CD14-positive monocyte (primary cell): ENCODE measurements around the gene TNS2. TPM values are rescaled to one million over a fixed set of nuclear protein-coding genes. Genes with fewer than 3 reads are reported as not detected.

Experiments used
- DNase-seq, 3 donors: peaks; one replicate each; pipeline ENCODE4 v3.0.0-alpha.2; 2011 to 2022
- H2AFZ ChIP-seq: 2 replicates; pipeline ENCODE4 v1.6.0; 2012; ENCODE audit warnings: mild to moderate bottlenecking, low read depth, low read length, inconsistent platforms; ENCODE audit not compliant: insufficient read depth, poor library complexity, severe bottlenecking
- H3K27ac ChIP-seq, 2 donors: 1 replicate in 1 of 2; 2 replicates in 1 of 2; pipeline ENCODE4 v1.5.1; 2012 to 2013; ENCODE audit warnings: low read length in 2 of 2, control low read depth in 1 of 2, inconsistent platforms in 1 of 2, low read depth in 1 of 2, mild to moderate bottlenecking in 1 of 2
- H3K27me3 ChIP-seq, 2 donors: one replicate each; pipeline versions ENCODE4 v1.6.0 to v1.6.1; 2011 to 2013; ENCODE audit warnings: low read length in 2 of 2; ENCODE audit not compliant: control insufficient read depth in 2 of 2, insufficient read depth in 2 of 2
- H3K36me3 ChIP-seq, 2 donors: replicated peaks in 1 of 2; 1 replicate in 1 of 2; 2 replicates in 1 of 2; pipeline versions ENCODE4 v1.5.1 to v1.6.1; 2012 to 2013; ENCODE audit warnings: low read length in 2 of 2, control low read depth in 1 of 2, inconsistent platforms in 1 of 2, mild to moderate bottlenecking in 1 of 2; ENCODE audit not compliant: insufficient read depth in 2 of 2, control insufficient read depth in 1 of 2
- H3K4me1 ChIP-seq, 2 donors: 1 replicate in 1 of 2; 2 replicates in 1 of 2; pipeline versions ENCODE4 v1.5.1 to v1.6.1; 2012 to 2013; ENCODE audit warnings: low read length in 2 of 2, control low read depth in 1 of 2, inconsistent platforms in 1 of 2, mild to moderate bottlenecking in 1 of 2, moderate library complexity in 1 of 2; ENCODE audit not compliant: insufficient read depth in 2 of 2, control insufficient read depth in 1 of 2
- H3K4me2 ChIP-seq: replicated peaks from 2 replicates; pipeline ENCODE3; 2012; ENCODE audit warnings: low read length, moderate library complexity, mild to moderate bottlenecking; ENCODE audit not compliant: poor library complexity, severe bottlenecking; ENCODE audit errors: extremely low read depth
- H3K4me3 ChIP-seq, 3 experiments: fragments of 200-600 bp in 1 of 3; sonication (generic) in 1 of 3; replicated peaks in 1 of 3; 1 replicate in 2 of 3; 2 replicates in 1 of 3; pipeline ENCODE4 v1.5.1; 2011 to 2013; ENCODE audit warnings: low read length in 3 of 3, mild to moderate bottlenecking in 3 of 3, control low read depth in 2 of 3, low read depth in 2 of 3, inconsistent platforms in 1 of 3, moderate library complexity in 1 of 3
- H3K79me2 ChIP-seq: 2 replicates; pipeline ENCODE4 v1.6.0; 2012; ENCODE audit warnings: mild to moderate bottlenecking, control low read depth, inconsistent platforms, low read length, moderate library complexity; ENCODE audit not compliant: insufficient read depth
- H3K9ac ChIP-seq: 2 replicates; pipeline ENCODE4 v1.6.0; 2017; ENCODE audit warnings: low read length, mild to moderate bottlenecking; ENCODE audit not compliant: insufficient read depth, poor library complexity, severe bottlenecking
- H3K9me3 ChIP-seq, 2 donors: replicated peaks in 1 of 2; 1 replicate in 1 of 2; 2 replicates in 1 of 2; pipeline versions ENCODE4 v1.5.1 to v1.6.1; 2012 to 2013; ENCODE audit warnings: low read length in 2 of 2, control low read depth in 1 of 2; ENCODE audit not compliant: control insufficient read depth in 1 of 2, insufficient read depth in 1 of 2
- H4K20me1 ChIP-seq: 2 replicates; pipeline ENCODE4 v1.6.0; 2012; ENCODE audit warnings: mild to moderate bottlenecking, low read length, control low read depth, moderate library complexity; ENCODE audit not compliant: insufficient read depth
- H3K27ac Mint-ChIP-seq, 7 donors: one replicate each; pipeline ENCODE4 v1.8.0; 2020; ENCODE audit warnings: mild to moderate bottlenecking in 7 of 7, mixed read lengths in 7 of 7, moderate library complexity in 6 of 7, inconsistent platforms in 2 of 7
- H3K27me3 Mint-ChIP-seq, 3 donors: one replicate each; pipeline ENCODE4 v1.8.0; 2021 to 2022; ENCODE audit warnings: low read depth in 3 of 3, mild to moderate bottlenecking in 3 of 3, mixed read lengths in 3 of 3, moderate library complexity in 3 of 3, inconsistent platforms in 1 of 3
- H3K36me3 Mint-ChIP-seq, 2 donors: one replicate each; pipeline ENCODE4 v1.8.0; 2020; ENCODE audit warnings: mixed read lengths in 2 of 2, inconsistent platforms in 1 of 2, mild to moderate bottlenecking in 1 of 2
- H3K4me1 Mint-ChIP-seq: one replicate; pipeline ENCODE4 v1.8.0; 2020; ENCODE audit warnings: mild to moderate bottlenecking, mixed read lengths
- H3K4me3 Mint-ChIP-seq, 2 donors: one replicate each; pipeline ENCODE4 v1.8.0; 2020; ENCODE audit warnings: mild to moderate bottlenecking in 2 of 2, mixed read lengths in 2 of 2, moderate library complexity in 1 of 2
- H3K9me3 Mint-ChIP-seq, 7 donors: one replicate each; pipeline ENCODE4 v1.8.0; 2020 to 2022; ENCODE audit warnings: mixed read lengths in 7 of 7, mild to moderate bottlenecking in 6 of 7, moderate library complexity in 6 of 7, inconsistent platforms in 2 of 7
- WGBS: methylation state at CpG from one replicate; pipeline ENCODE4 v1.1.5; 2013; ENCODE audit warnings: missing lambda C conversion rate; ENCODE audit not compliant: insufficient coverage; 5-methylcytosine and 5-hydroxymethylcytosine counted together
- intact Hi-C, 2 donors: fragments of 100-400 bp; cut with micrococcal nuclease; formaldehyde crosslinking; loops; one replicate each; pipeline versions ENCODE4 v1.15.0 to v1.15.1; 2023
- polyA plus RNA-seq, 3 donors: library from polyadenylated mRNA; depleted of rRNA in 1 of 3; unstranded in 2 of 3; stranded (reverse) in 1 of 3; fragments of 300-500 nt in 2 of 3; fragments of >200 nt in 1 of 3; fragmentation: Illumina TruSeq in 2 of 3; gene quantifications; 1 replicate in 2 of 3; 2 replicates in 1 of 3; pipeline ENCODE4 v1.2.3, GENCODE V29; 2012 to 2021
- small RNA-seq: library from RNA; depleted of rRNA; stranded (forward); fragments of <200 nt; gene quantifications from one replicate; pipeline ENCODE3, GENCODE V24; 2012; ENCODE audit warnings: low read depth; ENCODE audit not compliant: insufficient read length
- TF ChIP-seq, protein P1 (sequence below): fragments of 200-600 bp; IDR thresholded peaks from one replicate; pipeline ENCODE4 v1.8.0; 2022; ENCODE audit warnings: antibody characterized with exemption, mild to moderate bottlenecking

Gene TNS2
- polyA plus RNA-seq, 3 donors = 0.05 to 0.43 (median 0.36) TPM

DNA sequence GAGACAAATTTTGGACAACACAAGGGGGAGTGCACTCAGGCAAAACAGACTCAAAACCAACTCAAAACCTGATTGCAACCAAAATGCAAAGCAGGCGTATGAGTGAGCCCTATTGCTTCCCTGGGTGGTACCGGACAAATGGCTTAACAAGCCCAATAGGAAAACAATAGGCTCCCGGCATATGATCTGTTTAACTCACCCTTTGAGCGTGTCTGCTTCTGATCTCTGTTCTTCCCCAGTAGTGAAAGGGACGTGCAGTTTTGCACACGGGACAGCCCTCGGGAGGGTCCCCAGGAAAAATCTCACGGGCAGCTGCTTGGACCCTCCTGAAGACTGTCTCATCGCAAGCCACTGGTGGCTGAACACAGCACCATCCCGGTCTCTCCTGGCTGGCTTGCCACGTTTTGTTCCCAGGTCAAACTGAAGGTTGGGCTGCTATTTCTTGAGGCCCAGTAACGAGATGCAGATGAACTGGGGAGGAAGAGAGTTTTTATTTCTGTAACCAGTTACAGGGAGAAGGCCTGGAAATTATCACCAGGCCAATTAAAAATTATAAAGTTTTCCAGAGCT lies 63.4 kb downstream of the TNS2 start:
- H3K4me3 ChIP-seq = no peak overlapping the region
- no peak overlapping the region for H3K27ac ChIP-seq
- no peak overlapping the region for H3K4me3 Mint-ChIP-seq
- H3K79me2 ChIP-seq = no peaks in the 10 kb centered on the region
- 100% methylated on average over 10 of the region's 12 CpGs for WGBS
- no peak overlapping the region for H3K9ac ChIP-seq
- intact Hi-C loops = no loop called here
- H3K36me3 Mint-ChIP-seq = no peaks in the 10 kb centered on the region
- no peaks in the 10 kb centered on the region for H3K27me3 Mint-ChIP-seq
- H3K27me3 ChIP-seq = no peaks in the 10 kb centered on the region
- peaks cover 7 to 8% of the 10 kb centered on the region in 2 donors for H3K4me1 ChIP-seq
- no peak for DNase-seq
- H3K4me1 Mint-ChIP-seq = peaks cover 16% of the 10 kb centered on the region
- no peak overlapping the region for H2AFZ ChIP-seq
- H3K27ac Mint-ChIP-seq = no peak overlapping the region
- no peaks in the 10 kb centered on the region for H3K9me3 ChIP-seq
- TF ChIP-seq, protein P1, sequence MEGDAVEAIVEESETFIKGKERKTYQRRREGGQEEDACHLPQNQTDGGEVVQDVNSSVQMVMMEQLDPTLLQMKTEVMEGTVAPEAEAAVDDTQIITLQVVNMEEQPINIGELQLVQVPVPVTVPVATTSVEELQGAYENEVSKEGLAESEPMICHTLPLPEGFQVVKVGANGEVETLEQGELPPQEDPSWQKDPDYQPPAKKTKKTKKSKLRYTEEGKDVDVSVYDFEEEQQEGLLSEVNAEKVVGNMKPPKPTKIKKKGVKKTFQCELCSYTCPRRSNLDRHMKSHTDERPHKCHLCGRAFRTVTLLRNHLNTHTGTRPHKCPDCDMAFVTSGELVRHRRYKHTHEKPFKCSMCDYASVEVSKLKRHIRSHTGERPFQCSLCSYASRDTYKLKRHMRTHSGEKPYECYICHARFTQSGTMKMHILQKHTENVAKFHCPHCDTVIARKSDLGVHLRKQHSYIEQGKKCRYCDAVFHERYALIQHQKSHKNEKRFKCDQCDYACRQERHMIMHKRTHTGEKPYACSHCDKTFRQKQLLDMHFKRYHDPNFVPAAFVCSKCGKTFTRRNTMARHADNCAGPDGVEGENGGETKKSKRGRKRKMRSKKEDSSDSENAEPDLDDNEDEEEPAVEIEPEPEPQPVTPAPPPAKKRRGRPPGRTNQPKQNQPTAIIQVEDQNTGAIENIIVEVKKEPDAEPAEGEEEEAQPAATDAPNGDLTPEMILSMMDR = no peak
- peaks cover 0 to 2% (median 0%) of the 10 kb centered on the region in 7 donors for H3K9me3 Mint-ChIP-seq
- no peak overlapping the region for H3K4me2 ChIP-seq
- H4K20me1 ChIP-seq = no peaks in the 10 kb centered on the region
- H3K36me3 ChIP-seq = no peaks in the 10 kb centered on the region

DNA sequence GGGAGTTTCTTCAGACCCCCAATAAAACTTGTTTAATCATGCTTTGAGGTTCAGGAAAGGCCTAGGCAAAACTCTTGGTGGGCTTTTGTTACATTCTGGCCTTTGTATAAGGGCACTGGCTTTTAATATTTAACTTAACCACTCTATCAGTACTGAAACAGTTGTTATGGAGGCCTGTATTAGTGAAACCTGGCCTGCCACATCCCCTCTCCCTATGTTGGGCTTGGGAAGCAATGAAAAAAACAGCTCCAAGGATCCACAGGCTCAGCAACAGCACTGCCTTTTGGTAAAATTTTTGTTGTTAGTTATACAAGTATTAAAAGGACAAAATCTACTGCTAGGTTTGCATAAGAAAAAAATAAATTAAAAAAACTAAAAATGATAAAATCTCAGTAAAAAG lies 64.1 kb downstream of the TNS2 start:
- Histone ChIP-seq H4K20me1 (no peaks in the 10 kb centered on the region), H3K4me3 (no peak overlapping the region), H3K4me1 (peaks cover 7 to 8% of the 10 kb centered on the region in 2 donors), H3K36me3 (no peaks in the 10 kb centered on the region), H3K27me3 (no peaks in the 10 kb centered on the region), H3K9me3 (no peaks in the 10 kb centered on the region), H3K9ac (no peak overlapping the region), H3K79me2 (no peaks in the 10 kb centered on the region), H2AFZ (no peak overlapping the region), H3K27ac (no peak overlapping the region), H3K4me2 (no peak overlapping the region)
- no peak for DNase-seq
- TF ChIP-seq, protein P1 = no peak
- Mint-ChIP-seq H3K27me3 (no peaks in the 10 kb centered on the region), H3K36me3 (no peaks in the 10 kb centered on the region), H3K4me1 (peaks cover 16% of the 10 kb centered on the region), H3K27ac (no peak overlapping the region), H3K9me3 (peaks cover 0 to 2% (median 0%) of the 10 kb centered on the region in 7 donors), H3K4me3 (no peak overlapping the region)
- intact Hi-C loops = no loop called here

Small RNA genes within 50 kb of the gene (small RNA-seq; reads per million reads assigned to genes)
- not detected for gene MIR6757

Other genes starting within 250 kb of the TNS2 start
- gene KRT4, start 235.9 kb upstream of the TNS2 start, polyA plus RNA-seq = not detected
- gene KRT79, start 215.8 kb upstream of the TNS2 start, polyA plus RNA-seq = not detected
- gene KRT78, start 201.1 kb upstream of the TNS2 start, polyA plus RNA-seq = not detected
- gene KRT8, start 145.0 kb upstream of the TNS2 start, polyA plus RNA-seq = under 1 TPM in 2 of 3 donors, not detected in 1; 0.16 to 0.39 TPM
- gene KRT18, start 100.9 kb upstream of the TNS2 start, polyA plus RNA-seq = under 1 TPM; 0.16 to 0.28 (median 0.25) TPM
- 100 to 1,000 TPM in 1 of 3 donors, 10 to 100 TPM in 2; 41.2 to 185 (median 58.6) TPM for gene EIF4B, start 43.6 kb upstream of the TNS2 start, polyA plus RNA-seq
- gene SPRYD3, start 29.3 kb downstream of the TNS2 start, polyA plus RNA-seq = 10 to 100 TPM; 17.8 to 26.9 (median 21.8) TPM
- gene IGFBP6, start 47.6 kb downstream of the TNS2 start, polyA plus RNA-seq = under 1 TPM in 1 of 3 donors, not detected in 2; 0.20 TPM
- not detected for gene SOAT2, start 53.4 kb downstream of the TNS2 start, polyA plus RNA-seq
- gene ZNF740, start 130.7 kb downstream of the TNS2 start, polyA plus RNA-seq = 10 to 100 TPM in 1 of 3 donors, 1 to 10 TPM in 1, under 1 TPM in 1; 0.74 to 15.4 (median 1.3) TPM
- gene CSAD, start 130.9 kb downstream of the TNS2 start, polyA plus RNA-seq = 100 to 1,000 TPM in 1 of 3 donors, 1 to 10 TPM in 2; 1.3 to 145 (median 1.4) TPM
- 10 to 100 TPM; 24.1 to 33.1 (median 28.4) TPM for gene ITGB7, start 157.2 kb downstream of the TNS2 start, polyA plus RNA-seq
- gene RARG, start 182.1 kb downstream of the TNS2 start, polyA plus RNA-seq = 10 to 100 TPM in 1 of 3 donors, 1 to 10 TPM in 2; 1.8 to 14.6 (median 2.3) TPM
- under 1 TPM in 1 of 3 donors, not detected in 2; 0.79 TPM for gene ESPL1, start 218.2 kb downstream of the TNS2 start, polyA plus RNA-seq
- 1,000 to 10,000 TPM; 1,474 to 2,196 (median 1,751) TPM for gene PFDN5, start 245.5 kb downstream of the TNS2 start, polyA plus RNA-seq
- gene MYG1, start 249.6 kb downstream of the TNS2 start, polyA plus RNA-seq = 10 to 100 TPM; 49.3 to 64.3 (median 55.7) TPM